SW480 (cell line): Measurements from ENCODE around the gene NAA35.

Experiments
- DNase-seq: peaks from one replicate; pipeline ENCODE4 v3.0.0-alpha.2; 2016; ENCODE audit warnings: low spot score

NAA35 gene

GRCh38 chr9:86062845-86063693 lies 122.1 kb downstream of the NAA35 start:
- DNase-seq = no peak

- DNase-seq = no peak
Observed at GRCh38 chr9:86064220-86064619, 123.3 kb downstream of the NAA35 start.

GRCh38 chr9:86069206-86069869 lies 128.4 kb downstream of the NAA35 start:
- DNase-seq = no peak
